Neuronal stem cell (in vitro differentiated cells): ENCODE results near the gene CDH12.

Experiments
- DNase-seq: peaks from one replicate; pipeline ENCODE4 v3.0.0-alpha.2; 2013; ENCODE audit warnings: low spot score
- H2AFZ ChIP-seq: one replicate; pipeline ENCODE4 v1.6.1; 2013; ENCODE audit warnings: mild to moderate bottlenecking, low read length, inconsistent platforms
- H2AK5ac ChIP-seq: 2 replicates; pipeline ENCODE4 v1.6.1; 2013; ENCODE audit warnings: low read depth, mild to moderate bottlenecking, inconsistent platforms, low read length, moderate library complexity, mixed read lengths
- H2BK120ac ChIP-seq: 2 replicates; pipeline ENCODE4 v1.6.1; 2013; ENCODE audit warnings: low read depth, mild to moderate bottlenecking, inconsistent platforms, low read length, moderate library complexity, mixed read lengths
- H2BK12ac ChIP-seq: one replicate; pipeline ENCODE4 v1.6.1; 2013; ENCODE audit warnings: low read length, inconsistent platforms
- H2BK15ac ChIP-seq: 2 replicates; pipeline ENCODE4 v1.6.1; 2013; ENCODE audit warnings: mild to moderate bottlenecking, low read length, inconsistent platforms, mixed read lengths
- H2BK5ac ChIP-seq: one replicate; pipeline ENCODE4 v1.6.1; 2013; ENCODE audit warnings: inconsistent platforms, mild to moderate bottlenecking, low read length, moderate library complexity
- H3K14ac ChIP-seq: one replicate; pipeline ENCODE4 v1.6.1; 2013; ENCODE audit warnings: low read length, inconsistent platforms
- H3K18ac ChIP-seq: 2 replicates; pipeline ENCODE4 v1.6.1; 2013; ENCODE audit warnings: low read length, inconsistent platforms
- H3K23ac ChIP-seq: 2 replicates; pipeline ENCODE4 v1.6.1; 2013; ENCODE audit warnings: low read depth, mild to moderate bottlenecking, mixed read lengths, low read length, inconsistent platforms; ENCODE audit not compliant: poor library complexity
- H3K27ac ChIP-seq: replicated peaks from 3 replicates; pipeline ENCODE4 v1.5.1; 2013; ENCODE audit warnings: low read length, inconsistent platforms
- H3K27me3 ChIP-seq, 3 experiments: 2 replicates each; pipeline ENCODE4 v1.6.1; 2013; ENCODE audit warnings: low read length in 3 of 3, mild to moderate bottlenecking in 2 of 3, inconsistent platforms in 1 of 3, low read depth in 1 of 3, mixed read lengths in 1 of 3, moderate library complexity in 1 of 3; ENCODE audit not compliant: control insufficient read depth in 3 of 3, insufficient read depth in 3 of 3
- H3K36me3 ChIP-seq, 2 donors: replicated peaks in 1 of 2; 2 replicates each; pipeline ENCODE4 v1.6.1; 2013; ENCODE audit warnings: low read length in 2 of 2; ENCODE audit not compliant: control insufficient read depth in 2 of 2, insufficient read depth in 2 of 2
- H3K4ac ChIP-seq: 2 replicates; pipeline ENCODE4 v1.6.1; 2013; ENCODE audit warnings: inconsistent platforms, mild to moderate bottlenecking, low read length, moderate library complexity
- H3K4me1 ChIP-seq, 2 donors: 1 replicate in 1 of 2; 2 replicates in 1 of 2; pipeline ENCODE4 v1.6.1; 2013; ENCODE audit warnings: low read length in 2 of 2, low read depth in 1 of 2; ENCODE audit not compliant: control insufficient read depth in 2 of 2, insufficient read depth in 1 of 2
- H3K4me2 ChIP-seq: one replicate; pipeline ENCODE4 v1.6.1; 2013; ENCODE audit warnings: mild to moderate bottlenecking, low read length, inconsistent platforms; ENCODE audit not compliant: insufficient read depth, poor library complexity, severe bottlenecking
- H3K4me3 ChIP-seq, 2 donors: 2 replicates each; pipeline ENCODE4 v1.5.1; 2013; ENCODE audit warnings: low read length in 2 of 2, mild to moderate bottlenecking in 2 of 2, inconsistent platforms in 1 of 2, moderate library complexity in 1 of 2
- H3K79me1 ChIP-seq: one replicate; pipeline ENCODE4 v1.6.1; 2013; ENCODE audit warnings: low read depth, mild to moderate bottlenecking, inconsistent platforms, low read length, moderate library complexity
- H3K9ac ChIP-seq: one replicate; pipeline ENCODE4 v1.6.1; 2013; ENCODE audit warnings: mild to moderate bottlenecking, low read depth, low read length, inconsistent platforms; ENCODE audit not compliant: poor library complexity
- H3K9me3 ChIP-seq, 2 donors: replicated peaks in 1 of 2; 2 replicates each; pipeline versions ENCODE3 to v1.6.1; 2013; ENCODE audit warnings: low read length in 2 of 2, mild to moderate bottlenecking in 2 of 2, inconsistent platforms in 1 of 2, low read depth in 1 of 2, mixed read lengths in 1 of 2, moderate library complexity in 1 of 2; ENCODE audit not compliant: control insufficient read depth in 2 of 2, insufficient read depth in 1 of 2
- H4K8ac ChIP-seq: one replicate; pipeline ENCODE4 v1.6.1; 2013; ENCODE audit warnings: low read depth, mild to moderate bottlenecking, inconsistent platforms, low read length, moderate library complexity
- H4K91ac ChIP-seq: one replicate; pipeline ENCODE4 v1.6.1; 2013; ENCODE audit warnings: low read length, low read depth, mild to moderate bottlenecking, inconsistent platforms; ENCODE audit not compliant: poor library complexity
- WGBS, 2 donors: extraction: QIAGEN DNeasy Blood & Tissue Kit; methylation state at CpG; one replicate each; pipeline ENCODE4 v1.1.7; 2013; ENCODE audit warnings: missing lambda C conversion rate in 2 of 2, mixed read lengths in 1 of 2; ENCODE audit not compliant: insufficient read length in 2 of 2, insufficient replicate concordance in 1 of 2; ENCODE audit errors: extremely low coverage in 2 of 2; 5-methylcytosine and 5-hydroxymethylcytosine counted together

CDH12 gene

DNA sequence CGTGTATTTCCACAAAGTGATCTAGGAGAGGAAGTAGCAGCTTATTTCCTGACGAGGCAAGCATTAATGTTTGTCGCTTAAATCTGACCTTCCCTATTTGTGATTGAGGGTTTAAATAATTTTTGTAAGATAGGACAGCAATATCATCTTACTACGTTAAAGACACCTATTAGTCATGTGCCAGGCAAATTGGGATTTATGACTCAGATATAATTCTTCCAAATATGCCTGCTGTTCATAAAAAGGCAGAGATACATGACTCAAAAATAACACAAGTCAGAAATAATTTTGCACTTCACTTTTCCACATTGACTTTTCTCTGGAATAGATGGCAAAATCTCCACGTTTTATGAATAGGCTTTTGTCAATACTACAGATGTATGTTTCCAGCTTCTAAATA, 43.0 kb upstream of the CDH12 start:
- H3K4me1 ChIP-seq, result no peaks in the 10 kb centered on the region
- H3K23ac ChIP-seq, result no peak overlapping the region

DNA sequence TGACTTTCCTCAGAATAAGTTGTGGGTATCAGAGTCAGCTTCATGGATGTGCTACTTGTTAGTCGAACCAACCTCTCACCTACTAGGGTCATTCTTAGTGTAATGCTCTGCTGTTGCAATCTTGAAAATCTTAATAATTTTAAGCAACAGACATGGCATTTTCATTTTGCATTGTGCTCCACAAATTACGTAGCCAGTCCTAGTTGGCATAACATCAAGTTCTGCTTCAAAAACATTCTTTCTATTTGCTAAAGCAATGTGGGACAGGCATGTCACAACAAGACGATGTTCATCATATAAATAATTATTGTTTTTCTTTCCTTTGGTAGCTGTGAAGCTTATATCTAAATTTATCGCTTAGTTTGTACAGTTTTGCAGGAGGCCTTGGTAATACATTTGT, 39.3 kb upstream of the CDH12 start:
- Histone ChIP-seq H3K27ac (no peak overlapping the region), H3K27me3 (no peaks in the 10 kb centered on the region), H3K4me3 (no peak overlapping the region), H4K8ac (no peak overlapping the region), H2BK120ac (no peak overlapping the region), H3K79me1 (no peaks in the 10 kb centered on the region), H2AFZ (no peak overlapping the region), H3K9me3 (no peaks in the 10 kb centered on the region), H3K4ac (no peak overlapping the region), H2BK15ac (no peak overlapping the region), H3K9ac (no peak overlapping the region), H3K4me1 (no peaks in the 10 kb centered on the region), H3K4me2 (no peak overlapping the region), H3K18ac (no peak overlapping the region), H4K91ac (no peak overlapping the region), H3K23ac (no peak overlapping the region), H2BK5ac (no peak overlapping the region), H3K36me3 (no peaks in the 10 kb centered on the region), H2BK12ac (no peak overlapping the region), H3K14ac (no peak overlapping the region), H2AK5ac (no peak overlapping the region)
- WGBS, 2 donors, result no CpG with 5 or more reads among the region's 4 CpGs
- DNase-seq, result no peak

More for the DNA sequence above, 43.0 kb upstream of the CDH12 start:
- H3K36me3 ChIP-seq, result no peaks in the 10 kb centered on the region
- no peak overlapping the region for H2BK12ac ChIP-seq
- no peak overlapping the region for H3K4me3 ChIP-seq
- H3K4me2 ChIP-seq, result no peak overlapping the region
- H2AFZ ChIP-seq, result no peak overlapping the region
- H4K91ac ChIP-seq, result no peak overlapping the region
- no peaks in the 10 kb centered on the region for H3K79me1 ChIP-seq
- H3K9ac ChIP-seq, result no peak overlapping the region
- no peak overlapping the region for H3K4ac ChIP-seq
- no peak overlapping the region for H3K27ac ChIP-seq
- WGBS, 2 donors, result no CpG with 5 or more reads among the region's 5 CpGs
- no peak overlapping the region for H2AK5ac ChIP-seq
- H2BK120ac ChIP-seq, result no peak overlapping the region
- H2BK5ac ChIP-seq, result no peak overlapping the region
- no peaks in the 10 kb centered on the region for H3K27me3 ChIP-seq
- peaks cover 0 to 3% of the 10 kb centered on the region in 2 donors for H3K9me3 ChIP-seq
- H2BK15ac ChIP-seq, result no peak overlapping the region
- H3K18ac ChIP-seq, result no peak overlapping the region
- H3K14ac ChIP-seq, result no peak overlapping the region
- no peak overlapping the region for H4K8ac ChIP-seq
- DNase-seq, result no peak

DNA sequence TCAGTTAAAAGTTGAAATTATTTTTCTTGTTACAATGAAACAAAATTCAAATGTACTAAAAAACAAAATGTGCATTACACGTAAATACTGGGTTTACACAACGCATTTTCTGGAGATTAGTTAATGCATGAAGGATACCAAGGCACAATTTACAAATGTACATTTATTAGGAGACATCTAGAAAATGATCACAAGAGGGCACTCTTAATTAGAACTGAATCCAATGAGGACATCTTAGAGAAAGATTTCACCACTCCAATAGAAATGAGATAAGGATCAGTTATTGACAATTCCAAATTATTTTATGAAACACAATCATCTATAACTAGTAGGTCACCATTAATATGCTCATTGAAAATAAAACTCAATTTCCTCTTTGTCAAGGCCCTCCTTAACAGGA, 36.6 kb upstream of the CDH12 start:
- no peaks in the 10 kb centered on the region for H3K36me3 ChIP-seq
- H3K9me3 ChIP-seq, result no peaks in the 10 kb centered on the region
- H3K9ac ChIP-seq, result no peak overlapping the region
- no peak overlapping the region for H3K18ac ChIP-seq
- no CpG with 5 or more reads among the region's 2 CpGs for whole genome bisulfite sequencing, 2 donors
- H4K91ac ChIP-seq, result no peak overlapping the region
- no peak overlapping the region for H2AFZ ChIP-seq
- no peak overlapping the region for H3K4me3 ChIP-seq
- no peak overlapping the region for H2BK120ac ChIP-seq
- H2BK15ac ChIP-seq, result no peak overlapping the region
- H2BK12ac ChIP-seq, result no peak overlapping the region
- H4K8ac ChIP-seq, result no peak overlapping the region
- H3K4me1 ChIP-seq, result no peaks in the 10 kb centered on the region
- H3K4ac ChIP-seq, result no peak overlapping the region
- no peaks in the 10 kb centered on the region for H3K79me1 ChIP-seq
- DNase-seq, result no peak
- no peak overlapping the region for H2BK5ac ChIP-seq
- no peak overlapping the region for H3K14ac ChIP-seq
- no peak overlapping the region for H3K23ac ChIP-seq
- no peak overlapping the region for H3K4me2 ChIP-seq
- H3K27me3 ChIP-seq, result no peaks in the 10 kb centered on the region
- no peak overlapping the region for H2AK5ac ChIP-seq
- H3K27ac ChIP-seq, result no peak overlapping the region

DNA sequence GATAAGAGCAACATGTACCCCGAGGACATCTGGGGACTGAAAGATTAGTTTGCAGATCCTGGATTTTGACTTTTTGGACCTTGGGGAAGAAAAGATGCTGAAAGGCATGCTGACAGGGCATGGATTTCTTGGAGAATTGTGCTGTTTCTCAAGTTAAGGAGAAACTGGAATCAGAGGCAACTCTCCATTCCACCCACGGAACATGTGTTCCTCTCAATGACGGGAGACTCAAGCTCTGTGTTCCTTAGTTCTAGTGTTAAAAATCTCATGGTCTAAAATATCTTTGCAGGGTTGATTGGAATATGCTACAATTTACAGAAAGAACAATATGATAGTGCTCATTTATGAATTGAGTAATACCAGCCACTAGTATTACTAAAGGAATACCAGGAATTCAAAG, 34.4 kb upstream of the CDH12 start:
- no peak overlapping the region for H3K27ac ChIP-seq
- no peak overlapping the region for H2BK15ac ChIP-seq
- no peaks in the 10 kb centered on the region for H3K27me3 ChIP-seq
- no peaks in the 10 kb centered on the region for H3K4me1 ChIP-seq
- no peak overlapping the region for H3K4ac ChIP-seq
- no peak overlapping the region for H2AK5ac ChIP-seq
- H4K91ac ChIP-seq, result no peak overlapping the region
- H3K23ac ChIP-seq, result no peak overlapping the region
- no peak for DNase-seq
- no peak overlapping the region for H3K14ac ChIP-seq
- H3K4me2 ChIP-seq, result no peak overlapping the region
- no peak overlapping the region for H4K8ac ChIP-seq
- no peak overlapping the region for H3K4me3 ChIP-seq
- H2AFZ ChIP-seq, result no peak overlapping the region
- H3K9ac ChIP-seq, result no peak overlapping the region
- no CpG with 5 or more reads among the region's 3 CpGs for WGBS, 2 donors
- no peak overlapping the region for H2BK12ac ChIP-seq
- no peaks in the 10 kb centered on the region for H3K79me1 ChIP-seq
- H2BK120ac ChIP-seq, result no peak overlapping the region
- no peaks in the 10 kb centered on the region for H3K9me3 ChIP-seq
- H2BK5ac ChIP-seq, result no peak overlapping the region
- no peak overlapping the region for H3K18ac ChIP-seq
- H3K36me3 ChIP-seq, result no peaks in the 10 kb centered on the region
